CD14-positive monocyte (primary cell): Measurements from ENCODE around the gene PRRX2. TPM values are rescaled to one million over a fixed set of nuclear protein-coding genes. Genes with fewer than 3 reads are reported as not detected.
A peak's percentile ranks its signal among the peaks of the same experiment; 100 is the strongest.

Experiments used
- DNase-seq, 3 donors: peaks; one replicate each; pipeline ENCODE4 v3.0.0-alpha.2; 2011 to 2022
- H2AFZ ChIP-seq: 2 replicates; pipeline ENCODE4 v1.6.0; 2012; ENCODE audit warnings: mild to moderate bottlenecking, low read depth, low read length, inconsistent platforms; ENCODE audit not compliant: insufficient read depth, poor library complexity, severe bottlenecking
- H3K27ac ChIP-seq, 2 donors: 1 replicate in 1 of 2; 2 replicates in 1 of 2; pipeline ENCODE4 v1.5.1; 2012 to 2013; ENCODE audit warnings: low read length in 2 of 2, control low read depth in 1 of 2, inconsistent platforms in 1 of 2, low read depth in 1 of 2, mild to moderate bottlenecking in 1 of 2
- H3K27me3 ChIP-seq, 2 donors: one replicate each; pipeline versions ENCODE4 v1.6.0 to v1.6.1; 2011 to 2013; ENCODE audit warnings: low read length in 2 of 2; ENCODE audit not compliant: control insufficient read depth in 2 of 2, insufficient read depth in 2 of 2
- H3K36me3 ChIP-seq, 2 donors: replicated peaks in 1 of 2; 1 replicate in 1 of 2; 2 replicates in 1 of 2; pipeline versions ENCODE4 v1.5.1 to v1.6.1; 2012 to 2013; ENCODE audit warnings: low read length in 2 of 2, control low read depth in 1 of 2, inconsistent platforms in 1 of 2, mild to moderate bottlenecking in 1 of 2; ENCODE audit not compliant: insufficient read depth in 2 of 2, control insufficient read depth in 1 of 2
- H3K4me1 ChIP-seq, 2 donors: 1 replicate in 1 of 2; 2 replicates in 1 of 2; pipeline versions ENCODE4 v1.5.1 to v1.6.1; 2012 to 2013; ENCODE audit warnings: low read length in 2 of 2, control low read depth in 1 of 2, inconsistent platforms in 1 of 2, mild to moderate bottlenecking in 1 of 2, moderate library complexity in 1 of 2; ENCODE audit not compliant: insufficient read depth in 2 of 2, control insufficient read depth in 1 of 2
- H3K4me2 ChIP-seq: replicated peaks from 2 replicates; pipeline ENCODE3; 2012; ENCODE audit warnings: low read length, moderate library complexity, mild to moderate bottlenecking; ENCODE audit not compliant: poor library complexity, severe bottlenecking; ENCODE audit errors: extremely low read depth
- H3K4me3 ChIP-seq, 3 experiments: fragments of 200-600 bp in 1 of 3; sonication (generic) in 1 of 3; replicated peaks in 1 of 3; 1 replicate in 2 of 3; 2 replicates in 1 of 3; pipeline ENCODE4 v1.5.1; 2011 to 2013; ENCODE audit warnings: low read length in 3 of 3, mild to moderate bottlenecking in 3 of 3, control low read depth in 2 of 3, low read depth in 2 of 3, inconsistent platforms in 1 of 3, moderate library complexity in 1 of 3
- H3K79me2 ChIP-seq: 2 replicates; pipeline ENCODE4 v1.6.0; 2012; ENCODE audit warnings: mild to moderate bottlenecking, control low read depth, inconsistent platforms, low read length, moderate library complexity; ENCODE audit not compliant: insufficient read depth
- H3K9ac ChIP-seq: 2 replicates; pipeline ENCODE4 v1.6.0; 2017; ENCODE audit warnings: low read length, mild to moderate bottlenecking; ENCODE audit not compliant: insufficient read depth, poor library complexity, severe bottlenecking
- H3K9me3 ChIP-seq, 2 donors: replicated peaks in 1 of 2; 1 replicate in 1 of 2; 2 replicates in 1 of 2; pipeline versions ENCODE4 v1.5.1 to v1.6.1; 2012 to 2013; ENCODE audit warnings: low read length in 2 of 2, control low read depth in 1 of 2; ENCODE audit not compliant: control insufficient read depth in 1 of 2, insufficient read depth in 1 of 2
- H4K20me1 ChIP-seq: 2 replicates; pipeline ENCODE4 v1.6.0; 2012; ENCODE audit warnings: mild to moderate bottlenecking, low read length, control low read depth, moderate library complexity; ENCODE audit not compliant: insufficient read depth
- H3K27ac Mint-ChIP-seq, 7 donors: one replicate each; pipeline ENCODE4 v1.8.0; 2020; ENCODE audit warnings: mild to moderate bottlenecking in 7 of 7, mixed read lengths in 7 of 7, moderate library complexity in 6 of 7, inconsistent platforms in 2 of 7
- H3K27me3 Mint-ChIP-seq, 3 donors: one replicate each; pipeline ENCODE4 v1.8.0; 2021 to 2022; ENCODE audit warnings: low read depth in 3 of 3, mild to moderate bottlenecking in 3 of 3, mixed read lengths in 3 of 3, moderate library complexity in 3 of 3, inconsistent platforms in 1 of 3
- H3K36me3 Mint-ChIP-seq, 2 donors: one replicate each; pipeline ENCODE4 v1.8.0; 2020; ENCODE audit warnings: mixed read lengths in 2 of 2, inconsistent platforms in 1 of 2, mild to moderate bottlenecking in 1 of 2
- H3K4me1 Mint-ChIP-seq: one replicate; pipeline ENCODE4 v1.8.0; 2020; ENCODE audit warnings: mild to moderate bottlenecking, mixed read lengths
- H3K4me3 Mint-ChIP-seq, 2 donors: one replicate each; pipeline ENCODE4 v1.8.0; 2020; ENCODE audit warnings: mild to moderate bottlenecking in 2 of 2, mixed read lengths in 2 of 2, moderate library complexity in 1 of 2
- H3K9me3 Mint-ChIP-seq, 7 donors: one replicate each; pipeline ENCODE4 v1.8.0; 2020 to 2022; ENCODE audit warnings: mixed read lengths in 7 of 7, mild to moderate bottlenecking in 6 of 7, moderate library complexity in 6 of 7, inconsistent platforms in 2 of 7
- WGBS: methylation state at CpG from one replicate; pipeline ENCODE4 v1.1.5; 2013; ENCODE audit warnings: missing lambda C conversion rate; ENCODE audit not compliant: insufficient coverage; 5-methylcytosine and 5-hydroxymethylcytosine counted together
- intact Hi-C, 2 donors: fragments of 100-400 bp; cut with micrococcal nuclease; formaldehyde crosslinking; loops; one replicate each; pipeline versions ENCODE4 v1.15.0 to v1.15.1; 2023
- polyA plus RNA-seq, 3 donors: library from polyadenylated mRNA; depleted of rRNA in 1 of 3; unstranded in 2 of 3; stranded (reverse) in 1 of 3; fragments of 300-500 nt in 2 of 3; fragments of >200 nt in 1 of 3; fragmentation: Illumina TruSeq in 2 of 3; gene quantifications; 1 replicate in 2 of 3; 2 replicates in 1 of 3; pipeline ENCODE4 v1.2.3, GENCODE V29; 2012 to 2021
- TF ChIP-seq, protein P1 (sequence below): fragments of 200-600 bp; IDR thresholded peaks from one replicate; pipeline ENCODE4 v1.8.0; 2022; ENCODE audit warnings: antibody characterized with exemption, mild to moderate bottlenecking

PRRX2 gene
- polyA plus RNA-seq, 3 donors, result not detected

DNA sequence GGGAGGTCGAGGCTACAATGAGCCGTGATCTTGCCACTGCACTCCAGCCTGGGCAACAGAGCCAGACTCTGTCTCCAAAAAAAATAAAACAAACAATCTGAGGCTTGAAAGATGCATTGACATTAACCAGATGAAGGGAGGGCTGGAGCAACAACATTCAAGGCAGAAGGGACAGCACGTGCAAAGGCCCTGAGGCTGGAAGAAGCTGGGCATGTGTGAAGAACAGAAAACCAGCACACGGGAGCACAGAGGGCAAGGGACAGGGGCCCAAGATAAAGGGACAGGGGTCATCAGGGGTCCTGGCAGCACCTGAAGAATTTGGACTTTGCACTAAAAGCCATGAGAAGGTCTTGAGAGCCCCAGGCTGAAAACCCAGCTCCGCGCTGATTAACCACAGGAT, 84.1 kb downstream of the PRRX2 start:
- Histone ChIP-seq H3K4me3 (no peak overlapping the region), H2AFZ (no peak overlapping the region), H3K9ac (no peak overlapping the region), H4K20me1 (no peaks in the 10 kb centered on the region), H3K27me3 (peaks cover 0 to 22% of the 10 kb centered on the region in 2 donors), H3K79me2 (no peaks in the 10 kb centered on the region), H3K4me2 (no peak overlapping the region), H3K27ac (no peak overlapping the region), H3K4me1 (peaks cover 13 to 25% of the 10 kb centered on the region in 2 donors), H3K36me3 (no peaks in the 10 kb centered on the region), H3K9me3 (no peaks in the 10 kb centered on the region)
- Mint-ChIP-seq H3K36me3 (peaks cover 0 to 5% of the 10 kb centered on the region in 2 donors), H3K4me3 (no peak overlapping the region), H3K27ac (peak overlapping the region in 1 of 7 donors; percentile 7), H3K9me3 (no peaks in the 10 kb centered on the region), H3K27me3 (peaks cover 19 to 43% (median 28%) of the 10 kb centered on the region in 3 donors), H3K4me1 (peaks cover 39% of the 10 kb centered on the region)
- intact Hi-C loops, result no loop called here
- DNase-seq, result no peak
- TF ChIP-seq, protein P1, sequence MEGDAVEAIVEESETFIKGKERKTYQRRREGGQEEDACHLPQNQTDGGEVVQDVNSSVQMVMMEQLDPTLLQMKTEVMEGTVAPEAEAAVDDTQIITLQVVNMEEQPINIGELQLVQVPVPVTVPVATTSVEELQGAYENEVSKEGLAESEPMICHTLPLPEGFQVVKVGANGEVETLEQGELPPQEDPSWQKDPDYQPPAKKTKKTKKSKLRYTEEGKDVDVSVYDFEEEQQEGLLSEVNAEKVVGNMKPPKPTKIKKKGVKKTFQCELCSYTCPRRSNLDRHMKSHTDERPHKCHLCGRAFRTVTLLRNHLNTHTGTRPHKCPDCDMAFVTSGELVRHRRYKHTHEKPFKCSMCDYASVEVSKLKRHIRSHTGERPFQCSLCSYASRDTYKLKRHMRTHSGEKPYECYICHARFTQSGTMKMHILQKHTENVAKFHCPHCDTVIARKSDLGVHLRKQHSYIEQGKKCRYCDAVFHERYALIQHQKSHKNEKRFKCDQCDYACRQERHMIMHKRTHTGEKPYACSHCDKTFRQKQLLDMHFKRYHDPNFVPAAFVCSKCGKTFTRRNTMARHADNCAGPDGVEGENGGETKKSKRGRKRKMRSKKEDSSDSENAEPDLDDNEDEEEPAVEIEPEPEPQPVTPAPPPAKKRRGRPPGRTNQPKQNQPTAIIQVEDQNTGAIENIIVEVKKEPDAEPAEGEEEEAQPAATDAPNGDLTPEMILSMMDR, result no peak
- WGBS, result 100% methylated on average over 5 of the region's 6 CpGs

DNA sequence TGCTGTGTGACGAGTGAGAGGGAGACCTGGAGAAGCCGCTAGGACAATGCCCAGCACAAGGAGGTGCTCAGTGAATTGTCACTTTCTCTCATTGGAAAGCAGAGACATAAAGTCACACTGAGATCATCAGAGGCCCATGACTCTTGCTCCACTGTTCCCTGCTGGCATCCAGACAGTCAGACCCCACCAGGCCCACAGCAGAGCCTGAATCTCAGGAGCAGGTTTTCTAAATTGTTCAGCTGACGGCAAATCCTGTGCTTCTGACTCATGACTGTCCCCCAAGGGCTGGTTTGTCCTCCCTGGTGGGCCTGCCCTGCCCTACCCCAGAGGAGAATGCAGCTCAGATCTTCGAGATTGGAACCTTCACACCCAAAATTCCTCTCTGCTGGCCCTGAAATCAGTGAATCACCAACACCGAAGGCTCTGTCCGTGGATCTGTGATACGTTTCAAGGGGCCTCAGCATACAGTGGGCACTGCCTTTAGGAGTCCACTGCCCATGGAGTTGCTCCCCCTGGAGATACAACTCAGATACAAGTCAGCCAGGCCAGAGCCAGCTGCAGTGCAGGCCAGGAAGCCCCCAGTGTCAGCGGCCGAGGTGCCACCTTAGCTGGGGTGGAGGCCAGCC, 84.7 kb downstream of the PRRX2 start:
- H3K4me3 Mint-ChIP-seq, result no peak overlapping the region
- no peak overlapping the region for H3K4me2 ChIP-seq
- DNase-seq, result no peak
- H3K36me3 ChIP-seq, result no peaks in the 10 kb centered on the region
- H3K27me3 Mint-ChIP-seq, result peaks cover 19 to 42% (median 29%) of the 10 kb centered on the region in 3 donors
- no peak overlapping the region for H3K27ac ChIP-seq
- no peak overlapping the region for H2AFZ ChIP-seq
- no peak overlapping the region for H3K9ac ChIP-seq
- intact Hi-C loops, result no loop called here
- H3K9me3 ChIP-seq, result no peaks in the 10 kb centered on the region
- H4K20me1 ChIP-seq, result no peaks in the 10 kb centered on the region
- peaks cover 13 to 25% of the 10 kb centered on the region in 2 donors for H3K4me1 ChIP-seq
- no peaks in the 10 kb centered on the region for H3K79me2 ChIP-seq
- H3K4me3 ChIP-seq, result no peak overlapping the region
- peaks cover 40% of the 10 kb centered on the region for H3K4me1 Mint-ChIP-seq
- WGBS, result 96% methylated on average over 9 of the region's 9 CpGs
- peaks cover 0 to 5% of the 10 kb centered on the region in 2 donors for H3K36me3 Mint-ChIP-seq
- no peaks in the 10 kb centered on the region for H3K9me3 Mint-ChIP-seq
- H3K27ac Mint-ChIP-seq, result peak overlapping the region in 1 of 7 donors; percentile 50
- H3K27me3 ChIP-seq, result peaks cover 0 to 22% of the 10 kb centered on the region in 2 donors
- TF ChIP-seq, protein P1, result no peak
